Nephron (organoid): Measurements from ENCODE around the gene OTOL1.
"Not testable (repeated sequence)": the region's sequence is repeated elsewhere in the genome, so short reads cannot be mapped to it uniquely, and the experiment has no call there.

ENCODE experiments used
- H3K27ac Mint-ChIP-seq, 3 experiments: 2 replicates each; pipeline ENCODE4 v1.8.0; 2020; ENCODE audit warnings: mixed read lengths in 3 of 3, mild to moderate bottlenecking in 2 of 3, moderate library complexity in 1 of 3
- H3K27me3 Mint-ChIP-seq: 2 replicates; pipeline ENCODE4 v1.8.0; 2021; ENCODE audit warnings: low read depth, mild to moderate bottlenecking, moderate library complexity, mixed read lengths
- H3K36me3 Mint-ChIP-seq: 2 replicates; pipeline ENCODE4 v1.8.0; 2020; ENCODE audit warnings: low read depth, mixed read lengths
- H3K4me1 Mint-ChIP-seq: 2 replicates; pipeline ENCODE4 v1.8.0; 2020; ENCODE audit warnings: mixed read lengths
- H3K4me3 Mint-ChIP-seq, 3 experiments: 2 replicates each; pipeline ENCODE4 v1.8.0; 2020; ENCODE audit warnings: mild to moderate bottlenecking in 3 of 3, mixed read lengths in 3 of 3, moderate library complexity in 2 of 3
- H3K9me3 Mint-ChIP-seq: 2 replicates; pipeline ENCODE4 v1.8.0; 2020; ENCODE audit warnings: mixed read lengths
- CTCF ChIP-seq, 3 experiments: fragments of 200-600 bp; sonication (generic); IDR thresholded peaks; one replicate each; pipeline ENCODE4 v1.5.0; 2021; ENCODE audit warnings: antibody characterized with exemption in 3 of 3; ENCODE audit not compliant: unreplicated experiment in 3 of 3

The OTOL1 gene

GRCh38 chr3:161489395-161489794, 7.2 kb upstream of the OTOL1 start:
- no peak overlapping the region for H3K27ac Mint-ChIP-seq
- no peaks in the 10 kb centered on the region for H3K27me3 Mint-ChIP-seq

GRCh38 chr3:161490845-161491244, 5.8 kb upstream of the OTOL1 start:
- H3K4me3 Mint-ChIP-seq, H3K4me1 Mint-ChIP-seq, H3K27me3 Mint-ChIP-seq, H3K27ac Mint-ChIP-seq, H3K36me3 Mint-ChIP-seq: not testable (repeated sequence)
- H3K9me3 Mint-ChIP-seq: peaks cover 12% of the 10 kb centered on the region

More at GRCh38 chr3:161489395-161489794, 7.2 kb upstream of the OTOL1 start:
- Mint-ChIP-seq H3K4me1 (no peaks in the 10 kb centered on the region), H3K4me3 (no peak overlapping the region), H3K9me3 (peaks cover 2% of the 10 kb centered on the region), H3K36me3 (no peaks in the 10 kb centered on the region)
- TF ChIP-seq CTCF (IDR thresholded peaks at IDR 0.05; ENCODE audit: unreplicated experiment in 3 of 3): no peak

DNA sequence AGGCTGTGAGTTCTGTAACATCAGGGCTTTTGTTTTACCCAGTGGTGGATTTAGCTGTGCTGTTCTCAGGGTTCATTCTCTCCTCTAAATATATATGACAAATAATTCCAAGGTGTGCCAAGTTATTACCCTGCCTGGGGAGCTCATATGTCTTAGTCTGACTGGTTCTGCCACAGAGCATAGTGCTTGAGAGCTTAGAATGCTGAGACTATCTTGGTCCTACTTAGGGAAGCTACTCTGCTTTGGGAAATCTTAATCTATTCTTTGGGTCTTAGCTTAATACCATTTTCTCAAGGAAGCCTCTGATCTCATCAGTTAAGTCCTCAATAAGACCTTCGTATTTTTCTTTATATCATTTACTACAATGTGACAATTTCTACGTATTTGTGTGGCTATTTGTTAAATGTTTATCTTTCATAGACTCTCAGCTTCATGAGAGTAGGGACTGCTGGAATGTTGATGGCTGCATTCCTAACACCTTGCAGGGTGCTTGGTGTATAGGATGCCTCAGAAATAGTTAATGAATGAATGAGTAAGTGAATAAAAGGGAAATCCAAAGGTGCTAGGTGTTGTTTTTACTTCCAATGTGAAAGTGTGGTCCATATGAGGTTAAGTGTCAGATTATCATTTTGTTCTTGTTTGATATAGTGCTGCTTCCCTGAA, 1.8 kb downstream of the OTOL1 start:
- H3K27ac Mint-ChIP-seq: no peak overlapping the region

GRCh38 chr3:161500068-161500796, 3.6 kb downstream of the OTOL1 start:
- peaks cover 9% of the 10 kb centered on the region for H3K9me3 Mint-ChIP-seq
- no peaks in the 10 kb centered on the region for H3K27me3 Mint-ChIP-seq
- H3K4me3 Mint-ChIP-seq: no peak overlapping the region
- no peaks in the 10 kb centered on the region for H3K36me3 Mint-ChIP-seq
- H3K27ac Mint-ChIP-seq: no peak overlapping the region
- no peaks in the 10 kb centered on the region for H3K4me1 Mint-ChIP-seq
- TF ChIP-seq CTCF (IDR thresholded peaks at IDR 0.05; ENCODE audit: unreplicated experiment in 3 of 3): no peak

More for the DNA sequence above, 1.8 kb downstream of the OTOL1 start:
- Mint-ChIP-seq H3K9me3 (peaks cover 15% of the 10 kb centered on the region), H3K36me3 (no peaks in the 10 kb centered on the region), H3K4me3 (no peak overlapping the region), H3K27me3 (no peaks in the 10 kb centered on the region), H3K4me1 (no peaks in the 10 kb centered on the region)
- no peak for TF ChIP-seq CTCF (IDR thresholded peaks at IDR 0.05; ENCODE audit: unreplicated experiment in 3 of 3)

- Mint-ChIP-seq H3K9me3 (no peaks in the 10 kb centered on the region), H3K27ac (no peak overlapping the region), H3K4me1 (no peaks in the 10 kb centered on the region), H3K27me3 (no peaks in the 10 kb centered on the region), H3K4me3 (no peak overlapping the region), H3K36me3 (no peaks in the 10 kb centered on the region)
- TF ChIP-seq CTCF (IDR thresholded peaks at IDR 0.05; ENCODE audit: unreplicated experiment in 3 of 3): no peak
These were observed 6.7 kb downstream of the OTOL1 start for GRCh38 chr3:161503271-161503670.

GRCh38 chr3:161508852-161509477, 12.4 kb downstream of the OTOL1 start:
- peak; percentile 41 to 50 (median 45) for TF ChIP-seq CTCF (IDR thresholded peaks at IDR 0.05; ENCODE audit: unreplicated experiment in 3 of 3)
- no peaks in the 10 kb centered on the region for H3K9me3 Mint-ChIP-seq
- no peak overlapping the region for H3K27ac Mint-ChIP-seq
- no peaks in the 10 kb centered on the region for H3K27me3 Mint-ChIP-seq
- H3K4me3 Mint-ChIP-seq: no peak overlapping the region
- H3K36me3 Mint-ChIP-seq: no peaks in the 10 kb centered on the region
- no peaks in the 10 kb centered on the region for H3K4me1 Mint-ChIP-seq
